PC-9 (cell line): ENCODE data around the gene SPPL2B. TPM values are rescaled to one million over a fixed set of nuclear protein-coding genes. Genes with fewer than 3 reads are reported as not detected.

Source experiments
- BruUV-seq: library from RNA; stranded (reverse); fragments of 400-500 nt; replicated peaks from 2 replicates; lab custom pipeline; 2021; lab: Mats Ljungman, UMichigan
- CTCF ChIA-PET: fragments of 300-600 bp; sonication (Branson Sonifier 250); formaldehyde crosslinking; loops from one replicate; lab custom pipeline; 2022; ENCODE audit warnings: antibody characterized with exemption; lab: Charles Lee
- POLR2A ChIA-PET: fragments of 300-600 bp; sonication (Branson Sonifier 250); formaldehyde crosslinking; loops from one replicate; lab custom pipeline; 2022; ENCODE audit warnings: antibody characterized with exemption; ENCODE audit not compliant: unreplicated experiment; lab: Charles Lee
- DNase-seq, 2 experiments: peaks; one replicate each; pipeline versions ENCODE4 v3.0.0 to v3.0.0-alpha.2; 2015 to 2022; ENCODE audit warnings: mixed read lengths in 1 of 2
- H2AFZ ChIP-seq: fragments of 200-600 bp; sonication (generic); 2 replicates; pipeline ENCODE4 v1.8.1; 2017; ENCODE audit warnings: antibody characterized with exemption
- H3F3A ChIP-seq: fragments of 200-600 bp; sonication (generic); 2 replicates; pipeline ENCODE4 v1.8.1; 2017; ENCODE audit warnings: antibody characterized with exemption, mild to moderate bottlenecking, low read depth; ENCODE audit not compliant: insufficient read depth
- H3K27ac ChIP-seq: fragments of 200-600 bp; sonication (generic); 2 replicates; pipeline ENCODE4 v1.6.1; 2016; ENCODE audit warnings: mixed run types
- H3K27me3 ChIP-seq: fragments of 200-600 bp; sonication (generic); 2 replicates; pipeline ENCODE4 v1.6.1; 2016; ENCODE audit warnings: low read depth, mixed run types; ENCODE audit not compliant: insufficient read depth
- H3K36me3 ChIP-seq: fragments of 200-600 bp; sonication (generic); 2 replicates; pipeline ENCODE4 v1.6.1; 2016; ENCODE audit warnings: low read depth, mixed run types
- H3K4me1 ChIP-seq: fragments of 200-600 bp; sonication (generic); replicated peaks from 2 replicates; pipeline ENCODE4 v1.6.1; 2016; ENCODE audit warnings: mixed run types; ENCODE audit not compliant: insufficient read depth
- H3K4me2 ChIP-seq: fragments of 200-600 bp; sonication (generic); 2 replicates; pipeline ENCODE4 v1.6.1; 2017; ENCODE audit warnings: mixed run types
- H3K4me3 ChIP-seq: fragments of 200-600 bp; sonication (generic); 2 replicates; pipeline ENCODE4 v1.6.1; 2016; ENCODE audit warnings: mixed run types
- H3K79me2 ChIP-seq: fragments of 200-600 bp; sonication (generic); 2 replicates; pipeline ENCODE4 v1.6.1; 2017; ENCODE audit warnings: low read depth, mixed run types
- H3K9me2 ChIP-seq: fragments of 200-600 bp; sonication (generic); 2 replicates; pipeline ENCODE4 v1.8.1; 2017; ENCODE audit warnings: mild to moderate bottlenecking; ENCODE audit not compliant: insufficient read depth
- H3K9me3 ChIP-seq: fragments of 200-600 bp; sonication (generic); 2 replicates; pipeline ENCODE4 v1.8.1; 2016; ENCODE audit warnings: low read depth; ENCODE audit not compliant: insufficient read depth
- H4K20me1 ChIP-seq: fragments of 200-600 bp; sonication (generic); 2 replicates; pipeline ENCODE4 v1.8.1; 2017; ENCODE audit not compliant: insufficient read depth
- EZH2 ChIP-seq: fragments of 200-600 bp; sonication (generic); IDR thresholded peaks from 2 replicates; pipeline ENCODE4 v1.8.0; 2017; ENCODE audit warnings: antibody characterized with exemption, low read depth
- intact Hi-C: fragments of 100-400 bp; cut with micrococcal nuclease; formaldehyde crosslinking; loops from one replicate; pipeline ENCODE4 v1.10.0; 2022; ENCODE audit not compliant: unreplicated experiment
- total RNA-seq: library from RNA; stranded (reverse); gene quantifications from 2 replicates; pipeline ENCODE4 v1.2.3, GENCODE V29; 2021
- TF ChIP-seq, protein P1 (sequence below): fragments of 200-600 bp; sonication (generic); conservative IDR thresholded peaks from 2 replicates; pipeline ENCODE4 v1.6.1; 2017; ENCODE audit warnings: mixed run types, antibody characterized with exemption, mild to moderate bottlenecking, moderate library complexity

SPPL2B gene
- total RNA-seq, 1 experiment from 2014 or later: 49.6 TPM

- no peaks in the 10 kb centered on the region for H3K9me2 ChIP-seq
- no peak overlapping the region for H3K4me3 ChIP-seq
- H3K27ac ChIP-seq: no peak overlapping the region
- H3K4me1 ChIP-seq: no peaks in the 10 kb centered on the region
- ChIA-PET POLR2A (no interaction called here), CTCF (no interaction called here)
- no TSS peak for BruUV-seq
- no peak overlapping the region for H2AFZ ChIP-seq
- H3K27me3 ChIP-seq: no peaks in the 10 kb centered on the region
- H3K36me3 ChIP-seq: no peaks in the 10 kb centered on the region
- no peak for DNase-seq
- H3K9me3 ChIP-seq: no peaks in the 10 kb centered on the region
- intact Hi-C loops: no loop called here
- H3K4me2 ChIP-seq: no peak overlapping the region
- no peaks in the 10 kb centered on the region for H3F3A ChIP-seq
- TF ChIP-seq, protein P1, sequence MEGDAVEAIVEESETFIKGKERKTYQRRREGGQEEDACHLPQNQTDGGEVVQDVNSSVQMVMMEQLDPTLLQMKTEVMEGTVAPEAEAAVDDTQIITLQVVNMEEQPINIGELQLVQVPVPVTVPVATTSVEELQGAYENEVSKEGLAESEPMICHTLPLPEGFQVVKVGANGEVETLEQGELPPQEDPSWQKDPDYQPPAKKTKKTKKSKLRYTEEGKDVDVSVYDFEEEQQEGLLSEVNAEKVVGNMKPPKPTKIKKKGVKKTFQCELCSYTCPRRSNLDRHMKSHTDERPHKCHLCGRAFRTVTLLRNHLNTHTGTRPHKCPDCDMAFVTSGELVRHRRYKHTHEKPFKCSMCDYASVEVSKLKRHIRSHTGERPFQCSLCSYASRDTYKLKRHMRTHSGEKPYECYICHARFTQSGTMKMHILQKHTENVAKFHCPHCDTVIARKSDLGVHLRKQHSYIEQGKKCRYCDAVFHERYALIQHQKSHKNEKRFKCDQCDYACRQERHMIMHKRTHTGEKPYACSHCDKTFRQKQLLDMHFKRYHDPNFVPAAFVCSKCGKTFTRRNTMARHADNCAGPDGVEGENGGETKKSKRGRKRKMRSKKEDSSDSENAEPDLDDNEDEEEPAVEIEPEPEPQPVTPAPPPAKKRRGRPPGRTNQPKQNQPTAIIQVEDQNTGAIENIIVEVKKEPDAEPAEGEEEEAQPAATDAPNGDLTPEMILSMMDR: no peak
- TF ChIP-seq EZH2: no peak
- no peaks in the 10 kb centered on the region for H3K79me2 ChIP-seq
- H4K20me1 ChIP-seq: no peaks in the 10 kb centered on the region
These were observed 37.2 kb upstream of the SPPL2B start for GRCh38 chr19:2291185-2291751.

GRCh38 chr19:2294687-2295335, 33.7 kb upstream of the SPPL2B start:
- H3K79me2 ChIP-seq: no peaks in the 10 kb centered on the region
- H3K9me2 ChIP-seq: no peaks in the 10 kb centered on the region
- no peaks in the 10 kb centered on the region for H3K36me3 ChIP-seq
- no peaks in the 10 kb centered on the region for H4K20me1 ChIP-seq
- H3K9me3 ChIP-seq: no peaks in the 10 kb centered on the region
- POLR2A ChIA-PET: no interaction called here
- H2AFZ ChIP-seq: no peak overlapping the region
- H3K4me3 ChIP-seq: no peak overlapping the region
- BruUV-seq: no TSS peak
- no peak overlapping the region for H3K4me2 ChIP-seq
- CTCF ChIA-PET: interaction anchor here (0.7 kb wide), 1 partner anchor 396 kb away, joined by 10 read pairs; no protein-coding TSS in a partner anchor
- no peak overlapping the region for H3K27ac ChIP-seq
- TF ChIP-seq, protein P1: no peak
- no peak for TF ChIP-seq EZH2
- no peak for DNase-seq
- no peaks in the 10 kb centered on the region for H3K4me1 ChIP-seq
- intact Hi-C loops: no loop called here
- no peaks in the 10 kb centered on the region for H3F3A ChIP-seq
- no peaks in the 10 kb centered on the region for H3K27me3 ChIP-seq

- no peaks in the 10 kb centered on the region for H3K9me2 ChIP-seq
- intact Hi-C loops: no loop called here
- H3K27ac ChIP-seq: no peak overlapping the region
- no TSS peak for BruUV-seq
- H3F3A ChIP-seq: no peaks in the 10 kb centered on the region
- H3K4me1 ChIP-seq: no peaks in the 10 kb centered on the region
- POLR2A ChIA-PET: no interaction called here
- H3K27me3 ChIP-seq: no peaks in the 10 kb centered on the region
- no peak overlapping the region for H3K4me3 ChIP-seq
- H3K9me3 ChIP-seq: no peaks in the 10 kb centered on the region
- CTCF ChIA-PET: no interaction called here
- H4K20me1 ChIP-seq: no peaks in the 10 kb centered on the region
- no peaks in the 10 kb centered on the region for H3K79me2 ChIP-seq
- no peak overlapping the region for H3K4me2 ChIP-seq
- no peak for DNase-seq
- no peak overlapping the region for H2AFZ ChIP-seq
- H3K36me3 ChIP-seq: no peaks in the 10 kb centered on the region
- TF ChIP-seq, protein P1: no peak
- no peak for TF ChIP-seq EZH2
These were observed 32.3 kb upstream of the SPPL2B start for GRCh38 chr19:2296141-2296540.
